DND-41 (cell line): Measurements from ENCODE around the gene C14orf119.

Source experiments
- CTCF ChIP-seq: IDR thresholded peaks from 2 replicates; pipeline ENCODE4 v1.5.1; 2012; ENCODE audit warnings: borderline replicate concordance, low read length, moderate library complexity, mild to moderate bottlenecking; ENCODE audit not compliant: poor library complexity, severe bottlenecking; ENCODE audit errors: extremely low read depth
- EZH2 ChIP-seq: IDR thresholded peaks from 3 replicates; pipeline ENCODE4 v1.6.1; 2012; ENCODE audit warnings: borderline replicate concordance, low read depth, mild to moderate bottlenecking, moderate library complexity, low read length, inconsistent platforms; ENCODE audit not compliant: severe bottlenecking

GRCh38 chr14:23067847-23068788, 27.2 kb upstream of the C14orf119 start:
- TF ChIP-seq EZH2 (no peak), CTCF (no peak)
